ENCODE measurements around the gene ISCU.
"Not testable (repeated sequence)": the region's sequence is repeated elsewhere in the genome, so short reads cannot be mapped to it uniquely, and the experiment has no call there.

ISCU gene

GRCh38 chr12:108586306-108586705 lies 23.9 kb downstream of the ISCU start:
- H3K9ac ChIP-seq (ENCODE audit: insufficient read length): no peak overlapping the region
- no peaks in the 10 kb centered on the region for H3K36me3 ChIP-seq (ENCODE audit: insufficient read depth, low read length)
- H3K9me3 ChIP-seq (ENCODE audit: low read depth, low read length): no peaks in the 10 kb centered on the region
- H3K27ac ChIP-seq: no peak overlapping the region
- DNase-seq (ENCODE audit: low read depth, low spot score): no peak
- no peak overlapping the region for H3K4me3 ChIP-seq
- no peak for TF ChIP-seq POLR2AphosphoS5 (IDR thresholded peaks at IDR 0.05; ENCODE audit: borderline replicate concordance, low read depth, low read length)

- H3K9ac ChIP-seq (ENCODE audit: insufficient read length): no peak overlapping the region
- TF ChIP-seq POLR2AphosphoS5 (IDR thresholded peaks at IDR 0.05; ENCODE audit: borderline replicate concordance, low read depth, low read length) (no peak), EZH2 (IDR thresholded peaks at IDR 0.05) (no peak), FOXP2 (optimal IDR thresholded peaks at IDR 0.05; ENCODE audit: control extremely low read depth, extremely low read length, insufficient read depth) (no peak)
Observed at GRCh38 chr12:108587826-108588225, 25.4 kb downstream of the ISCU start.

DNA sequence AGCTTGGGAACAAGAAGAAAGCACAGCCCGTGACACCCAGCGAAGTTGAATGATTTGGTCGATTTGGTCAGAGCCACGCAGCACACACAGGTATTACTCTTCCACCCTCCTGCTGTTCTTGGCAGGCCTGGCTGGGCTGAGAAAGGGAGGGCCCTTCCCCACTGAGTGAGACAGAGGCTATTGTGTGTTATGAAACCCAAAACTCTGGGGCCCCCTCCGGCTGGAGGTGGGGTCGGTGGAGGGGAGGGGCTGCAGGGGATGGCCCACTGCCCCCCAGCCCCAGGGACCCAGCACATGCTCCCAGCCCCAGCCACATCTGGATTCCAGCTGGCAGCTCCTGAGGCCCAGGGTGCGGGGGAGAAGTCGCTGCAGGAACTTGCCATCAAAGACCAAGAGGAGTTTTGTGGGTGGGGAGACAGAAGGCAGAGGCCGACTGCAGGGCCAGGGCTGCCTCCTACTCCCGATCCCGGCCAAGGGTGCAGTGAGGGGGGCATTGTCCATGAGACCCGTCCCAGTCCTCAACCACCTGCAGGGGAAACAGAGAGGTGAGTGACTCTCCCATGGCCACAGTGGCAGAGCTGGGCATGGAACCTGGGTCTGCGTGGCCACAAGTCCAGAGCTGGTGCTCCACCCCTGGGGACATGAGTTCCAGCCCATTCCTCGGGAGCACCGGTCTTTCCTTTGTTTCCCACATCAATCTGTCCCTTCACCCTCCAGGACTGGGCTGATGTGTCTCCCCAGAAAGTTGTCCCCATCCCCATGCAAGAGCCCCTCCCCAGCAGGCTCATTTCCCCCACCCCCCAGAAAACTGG lies 26.8 kb downstream of the ISCU start:
- peak overlapping the region; percentile 87 for H3K27ac ChIP-seq
- H3K4me3 ChIP-seq: peak overlapping the region; percentile 65
- no peak for DNase-seq (ENCODE audit: low read depth, low spot score)
- TF ChIP-seq POLR2AphosphoS5 (IDR thresholded peaks at IDR 0.05; ENCODE audit: borderline replicate concordance, low read depth, low read length) (0 out of 2 replicates have a peak, but pooled peaks have one; percentile 13), FOXP2 (optimal IDR thresholded peaks at IDR 0.05; ENCODE audit: control extremely low read depth, extremely low read length, insufficient read depth) (no peak), EZH2 (IDR thresholded peaks at IDR 0.05) (no peak)
- no peaks in the 10 kb centered on the region for H3K9me3 ChIP-seq (ENCODE audit: low read depth, low read length)
- no peaks in the 10 kb centered on the region for H3K36me3 ChIP-seq (ENCODE audit: insufficient read depth, low read length)
- peak overlapping the region; percentile 32 for H3K9ac ChIP-seq (ENCODE audit: insufficient read length)

More at GRCh38 chr12:108587826-108588225, 25.4 kb downstream of the ISCU start:
- Histone ChIP-seq H3K27ac (0 out of 2 replicates have a peak overlapping the region, but pooled peaks have one; percentile 16), H3K4me3 (no peak overlapping the region), H3K9me3 (ENCODE audit: low read depth, low read length) (no peaks in the 10 kb centered on the region), H3K36me3 (ENCODE audit: insufficient read depth, low read length) (no peaks in the 10 kb centered on the region)
- DNase-seq (ENCODE audit: low read depth, low spot score): no peak

- H3K27ac ChIP-seq: peak overlapping the region; percentile 87; the same call in 1 of the 2 replicates
- TF ChIP-seq FOXP2 (optimal IDR thresholded peaks at IDR 0.05; ENCODE audit: control extremely low read depth, extremely low read length, insufficient read depth) (no peak), POLR2AphosphoS5 (IDR thresholded peaks at IDR 0.05; ENCODE audit: borderline replicate concordance, low read depth, low read length) (no peak), EZH2 (IDR thresholded peaks at IDR 0.05) (no peak)
- no peak for DNase-seq (ENCODE audit: low read depth, low spot score)
- peak overlapping the region; percentile 32 for H3K9ac ChIP-seq (ENCODE audit: insufficient read length)
- H3K9me3 ChIP-seq (ENCODE audit: low read depth, low read length): no peaks in the 10 kb centered on the region
- no peaks in the 10 kb centered on the region for H3K36me3 ChIP-seq (ENCODE audit: insufficient read depth, low read length)
- H3K4me3 ChIP-seq: peak overlapping the region; percentile 65
Observed at GRCh38 chr12:108589840-108590229, 27.4 kb downstream of the ISCU start.

- H3K9ac ChIP-seq (ENCODE audit: insufficient read length); H3K36me3 ChIP-seq (ENCODE audit: insufficient read depth, low read length); H3K9me3 ChIP-seq (ENCODE audit: low read depth, low read length); DNase-seq (ENCODE audit: low read depth, low spot score); H3K4me3 ChIP-seq: not testable (repeated sequence)
- peak overlapping the region; percentile 87 for H3K27ac ChIP-seq
Observed at GRCh38 chr12:108590463-108590862, 28.1 kb downstream of the ISCU start.

DNA sequence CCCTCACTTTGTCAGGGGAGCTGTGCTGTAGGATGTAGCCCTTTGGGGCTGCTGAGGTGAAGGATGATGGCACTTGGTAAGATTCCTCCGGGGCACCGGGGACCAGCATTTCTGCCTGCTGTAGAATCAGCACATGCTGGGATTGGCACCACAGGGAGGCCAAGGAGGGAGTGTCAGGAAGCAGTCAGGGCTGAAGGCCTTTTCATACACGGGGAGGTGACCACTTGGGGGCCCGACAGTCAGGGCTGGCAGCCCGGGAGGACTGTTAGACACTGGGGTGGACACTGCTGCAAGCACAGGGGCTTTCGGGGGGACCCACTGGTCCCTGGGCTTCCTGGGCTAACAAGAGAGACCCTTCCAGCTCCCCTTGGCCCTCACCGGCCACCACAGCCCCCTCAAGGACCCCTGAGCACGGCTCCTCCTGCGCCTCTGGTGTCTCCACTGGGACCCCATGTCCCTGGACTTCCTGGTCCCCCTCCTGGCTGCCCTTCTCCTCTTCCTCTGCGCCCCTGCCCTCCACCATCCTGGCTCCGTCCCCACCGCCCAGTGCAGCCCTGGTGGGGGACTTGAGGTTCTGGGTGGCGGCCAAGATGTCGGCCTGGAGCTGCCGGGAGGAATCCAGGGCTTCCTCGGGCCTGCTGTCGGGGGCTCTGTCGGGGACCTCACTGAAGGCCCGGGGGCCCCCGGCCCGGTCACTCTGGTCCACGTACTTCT lies 29.0 kb downstream of the ISCU start:
- Histone ChIP-seq H3K9me3 (ENCODE audit: low read depth, low read length) (no peaks in the 10 kb centered on the region), H3K27ac (peak overlapping the region; percentile 83; the same call in 1 of the 2 replicates), H3K4me3 (no peak overlapping the region), H3K9ac (ENCODE audit: insufficient read length) (no peak overlapping the region), H3K36me3 (ENCODE audit: insufficient read depth, low read length) (no peaks in the 10 kb centered on the region)
- no peak for DNase-seq (ENCODE audit: low read depth, low spot score)
- TF ChIP-seq FOXP2 (optimal IDR thresholded peaks at IDR 0.05; ENCODE audit: control extremely low read depth, extremely low read length, insufficient read depth) (no peak), POLR2AphosphoS5 (IDR thresholded peaks at IDR 0.05; ENCODE audit: borderline replicate concordance, low read depth, low read length) (no peak), EZH2 (IDR thresholded peaks at IDR 0.05) (no peak)

GRCh38 chr12:108592033-108592909 lies 29.9 kb downstream of the ISCU start:
- H3K9ac ChIP-seq (ENCODE audit: insufficient read length): no peak overlapping the region
- TF ChIP-seq FOXP2 (optimal IDR thresholded peaks at IDR 0.05; ENCODE audit: control extremely low read depth, extremely low read length, insufficient read depth) (no peak), POLR2AphosphoS5 (IDR thresholded peaks at IDR 0.05; ENCODE audit: borderline replicate concordance, low read depth, low read length) (no peak), EZH2 (IDR thresholded peaks at IDR 0.05) (no peak)
- 0 out of 2 replicates have a peak overlapping the region, but pooled peaks have one; percentile 25 for H3K27ac ChIP-seq
- no peaks in the 10 kb centered on the region for H3K36me3 ChIP-seq (ENCODE audit: insufficient read depth, low read length)
- DNase-seq (ENCODE audit: low read depth, low spot score): no peak
- no peak overlapping the region for H3K4me3 ChIP-seq
- H3K9me3 ChIP-seq (ENCODE audit: low read depth, low read length): no peaks in the 10 kb centered on the region

- DNase-seq (ENCODE audit: low read depth, low spot score): no peak
- no peak overlapping the region for H3K27ac ChIP-seq
- no peak for TF ChIP-seq POLR2AphosphoS5 (IDR thresholded peaks at IDR 0.05; ENCODE audit: borderline replicate concordance, low read depth, low read length)
- TF ChIP-seq FOXP2 (optimal IDR thresholded peaks at IDR 0.05; ENCODE audit: control extremely low read depth, extremely low read length, insufficient read depth): no peak
- TF ChIP-seq EZH2 (IDR thresholded peaks at IDR 0.05): no peak
- no peaks in the 10 kb centered on the region for H3K36me3 ChIP-seq (ENCODE audit: insufficient read depth, low read length)
- H3K9me3 ChIP-seq (ENCODE audit: low read depth, low read length): no peaks in the 10 kb centered on the region
- H3K9ac ChIP-seq (ENCODE audit: insufficient read length): no peak overlapping the region
- H3K4me3 ChIP-seq: no peak overlapping the region
Observed at GRCh38 chr12:108594323-108594903, 32.0 kb downstream of the ISCU start.

All from SK-N-MC (cell line).